Bone marrow (tissue), 2 donors: ENCODE measurements around the gene GDPD5.
A peak's percentile ranks its signal among the peaks of the same experiment; 100 is the strongest.
"Not testable (repeated sequence)": the region's sequence is repeated elsewhere in the genome, so short reads cannot be mapped to it uniquely, and the experiment has no call there.

Experiments
- DNase-seq, 2 donors: peaks; one replicate each; lab custom pipeline; 2025; lab: John Stamatoyannopoulos, UW

Gene GDPD5

GRCh38 chr11:75428989-75429640, 96.6 kb downstream of the GDPD5 start:
- DNase-seq = no peak

- DNase-seq = peak; percentile 51 to 68
Measured at GRCh38 chr11:75428281-75428724, 97.4 kb downstream of the GDPD5 start.

DNA sequence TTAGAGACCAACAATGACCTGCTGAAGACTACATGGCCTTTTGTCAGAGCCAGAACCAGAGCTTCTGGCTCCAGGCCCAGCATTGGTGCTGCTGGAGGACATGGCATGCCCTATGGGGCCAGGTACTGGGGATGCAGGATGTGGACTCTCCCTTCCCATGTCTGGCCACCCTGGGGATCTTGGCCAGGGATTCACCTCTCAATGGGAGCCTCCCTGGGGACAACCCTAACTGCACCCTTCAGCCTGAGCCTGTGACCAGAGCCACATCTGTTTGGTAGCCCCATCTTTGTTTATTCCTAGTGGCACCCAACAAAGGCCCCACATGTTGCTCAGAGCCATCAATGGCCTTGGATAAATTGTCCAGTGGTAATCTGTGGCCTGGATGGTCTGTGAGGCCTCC, 98.6 kb downstream of the GDPD5 start:
- no peak for DNase-seq

- no peak for DNase-seq
Measured at GRCh38 chr11:75426720-75427086, 99.0 kb downstream of the GDPD5 start.

- no peak for DNase-seq
Measured at GRCh38 chr11:75425422-75425821, 100.3 kb downstream of the GDPD5 start.

DNA sequence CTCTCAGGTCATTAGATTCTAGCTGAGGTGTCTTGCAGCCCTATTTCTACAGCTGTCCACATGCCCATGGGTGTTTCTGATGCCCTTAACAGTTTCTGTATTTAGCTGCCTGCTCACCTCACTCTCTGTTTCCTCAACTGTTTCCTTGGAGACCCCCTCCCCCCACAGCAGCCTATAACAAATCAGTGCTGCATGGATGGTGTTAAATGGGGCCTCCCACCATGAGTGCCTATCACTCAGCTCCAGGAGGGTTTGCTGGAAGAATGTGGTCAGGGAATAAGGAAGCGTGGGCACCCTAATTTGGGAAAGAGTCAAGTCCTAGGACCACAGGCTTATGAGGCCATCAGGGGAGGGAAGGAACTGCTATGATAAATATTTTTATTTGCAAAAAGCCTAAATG, 101.3 kb downstream of the GDPD5 start:
- DNase-seq = no peak

DNA sequence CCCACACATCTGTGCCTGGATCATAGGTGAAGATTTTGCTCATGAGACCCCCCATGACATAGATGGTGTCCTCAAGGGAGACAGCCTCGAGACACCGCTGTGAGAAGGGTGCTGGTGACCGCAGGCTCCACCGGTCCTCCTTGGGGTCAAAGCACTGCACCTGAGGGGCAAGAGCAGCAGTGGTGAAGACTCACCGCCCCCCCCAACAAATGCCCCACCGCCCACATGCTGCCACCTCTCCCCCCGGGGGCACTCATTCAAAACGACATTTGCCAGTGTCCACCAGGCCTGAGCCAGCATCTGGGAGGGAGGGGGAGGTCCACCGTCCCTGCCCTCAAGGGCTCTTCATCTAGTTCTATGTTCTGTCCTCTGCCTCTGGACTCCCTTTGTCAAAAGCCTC, 102.0 kb downstream of the GDPD5 start:
- no peak for DNase-seq

DNA sequence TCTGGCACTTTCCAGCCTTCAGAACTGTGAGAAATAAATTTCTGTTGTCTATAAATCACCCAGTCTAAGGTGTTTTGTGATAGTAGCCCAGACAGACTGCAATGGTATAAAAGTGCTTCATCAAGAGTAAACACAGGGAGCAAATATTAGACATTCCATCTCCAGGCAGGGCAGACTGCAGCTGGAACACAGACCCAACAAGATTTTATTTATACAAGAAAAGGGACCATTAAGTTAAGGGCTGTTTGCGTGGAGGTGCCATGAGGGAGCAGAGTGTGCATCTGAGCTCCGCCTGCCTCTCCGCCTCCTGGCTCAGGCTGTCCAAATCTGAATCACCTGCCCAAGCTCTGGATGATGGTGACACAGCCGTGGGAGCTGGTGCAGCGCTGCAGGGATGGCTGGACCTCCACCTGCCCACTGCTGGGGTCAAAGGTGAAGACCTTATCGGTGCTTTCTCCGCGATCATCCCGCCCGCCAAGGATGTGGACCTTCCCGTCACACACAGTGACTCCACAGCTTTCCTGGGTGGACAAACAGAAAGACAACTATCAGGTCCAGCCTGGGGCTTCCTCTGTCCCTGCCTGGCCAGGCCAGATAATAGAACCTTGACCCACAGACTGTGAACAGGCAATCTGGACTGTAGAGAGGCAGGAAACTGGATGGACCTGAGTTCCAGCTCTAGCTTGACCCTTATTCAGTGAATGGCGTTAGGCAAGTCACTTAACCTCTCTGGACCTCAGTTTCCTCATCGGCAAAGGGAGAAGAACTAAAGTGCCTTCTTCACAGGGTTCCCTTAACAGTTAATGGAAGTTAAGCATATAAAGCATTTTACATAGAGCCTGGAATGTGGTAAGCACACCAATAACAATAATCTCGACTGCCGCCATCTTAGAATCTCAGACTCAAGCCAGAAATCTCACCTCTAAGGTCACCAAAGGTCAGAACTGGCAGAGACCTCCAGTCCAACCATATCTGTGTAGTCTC, 103.2 kb downstream of the GDPD5 start:
- no peak for DNase-seq

DNA sequence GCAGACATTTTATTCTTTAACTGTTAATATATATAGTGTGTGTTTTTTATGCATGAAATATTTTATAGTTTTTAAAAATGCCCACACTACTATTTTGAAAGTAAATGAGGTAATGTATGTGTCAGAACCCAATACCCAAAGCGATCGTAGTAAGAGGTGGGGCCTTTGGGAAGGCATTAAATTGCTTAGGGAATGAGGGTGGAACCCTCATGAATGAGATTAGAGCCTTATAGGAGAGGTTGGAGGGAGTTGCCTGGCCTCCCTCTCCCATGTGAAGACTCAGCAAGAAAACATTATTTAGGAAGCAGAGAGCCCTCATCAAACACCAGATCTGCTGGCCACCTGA, 103.9 kb downstream of the GDPD5 start:
- DNase-seq = no peak

GRCh38 chr11:75421035-75421602, 104.6 kb downstream of the GDPD5 start:
- no peak for DNase-seq

DNA sequence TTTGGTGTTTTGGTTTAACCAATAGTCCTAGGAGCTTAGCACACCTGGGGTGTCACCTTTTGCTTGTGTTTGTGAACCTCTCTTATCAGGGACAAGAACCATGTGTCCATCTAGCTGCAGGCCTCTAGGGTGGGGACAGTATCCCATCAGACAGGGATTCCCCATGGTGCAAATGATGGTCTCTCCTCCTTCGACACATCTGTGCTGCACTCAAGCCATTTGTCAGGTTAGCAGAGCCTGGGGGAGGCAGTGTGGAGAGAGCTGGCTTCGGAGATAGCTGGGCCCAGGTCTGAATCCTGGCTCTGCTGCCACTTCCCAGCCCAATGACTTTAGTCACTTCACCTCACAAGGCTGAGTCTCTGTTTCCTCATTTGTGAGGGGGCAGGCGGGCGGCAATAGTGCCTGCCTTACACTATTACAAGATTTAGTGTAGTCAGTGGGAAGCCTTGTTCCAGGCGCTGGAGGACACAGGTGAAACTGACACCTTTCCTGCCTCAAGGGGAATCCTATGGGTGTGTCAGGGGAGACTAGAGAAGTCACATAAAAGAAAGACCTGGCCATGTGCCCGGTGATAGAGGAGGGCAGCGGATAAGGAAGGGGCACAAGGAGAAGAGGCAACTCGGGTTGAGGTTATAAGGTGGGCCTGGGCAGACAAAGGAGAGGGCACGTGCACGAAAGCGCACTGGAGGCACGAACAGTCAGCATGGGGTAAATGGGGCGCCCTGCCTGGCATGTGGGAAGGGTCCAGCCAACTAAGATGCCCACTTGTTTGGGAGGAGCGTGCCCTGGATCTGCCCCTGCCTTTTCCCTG, 105.3 kb downstream of the GDPD5 start:
- DNase-seq = no peak

GRCh38 chr11:75413864-75414263, 111.9 kb downstream of the GDPD5 start:
- no peak for DNase-seq

DNA sequence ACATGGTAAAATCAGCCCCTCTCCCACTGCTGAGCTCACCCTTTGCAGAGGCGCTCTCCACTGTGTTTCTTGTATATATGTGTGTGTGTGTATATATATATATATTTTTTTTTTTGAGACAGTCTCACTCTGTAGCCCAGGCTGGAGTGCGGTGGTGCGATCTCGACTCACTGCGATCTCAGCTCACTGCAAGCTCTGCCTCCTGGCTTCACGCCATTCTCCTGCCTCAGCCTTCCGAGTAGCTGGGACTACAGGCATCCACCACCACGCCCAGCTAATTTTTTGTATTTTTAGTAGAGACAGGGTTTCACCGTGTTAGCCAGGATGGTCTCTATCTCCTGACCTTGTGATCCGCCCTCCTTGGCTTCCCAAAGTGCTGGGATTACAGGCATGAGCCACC, 112.6 kb downstream of the GDPD5 start:
- not testable (repeated sequence) for DNase-seq

- not testable (repeated sequence) for DNase-seq
Measured at GRCh38 chr11:75409971-75410370, 115.8 kb downstream of the GDPD5 start.

- DNase-seq = no peak
Measured at GRCh38 chr11:75408957-75409219, 116.9 kb downstream of the GDPD5 start.

GRCh38 chr11:75406338-75406777, 119.4 kb downstream of the GDPD5 start:
- DNase-seq = no peak

DNA sequence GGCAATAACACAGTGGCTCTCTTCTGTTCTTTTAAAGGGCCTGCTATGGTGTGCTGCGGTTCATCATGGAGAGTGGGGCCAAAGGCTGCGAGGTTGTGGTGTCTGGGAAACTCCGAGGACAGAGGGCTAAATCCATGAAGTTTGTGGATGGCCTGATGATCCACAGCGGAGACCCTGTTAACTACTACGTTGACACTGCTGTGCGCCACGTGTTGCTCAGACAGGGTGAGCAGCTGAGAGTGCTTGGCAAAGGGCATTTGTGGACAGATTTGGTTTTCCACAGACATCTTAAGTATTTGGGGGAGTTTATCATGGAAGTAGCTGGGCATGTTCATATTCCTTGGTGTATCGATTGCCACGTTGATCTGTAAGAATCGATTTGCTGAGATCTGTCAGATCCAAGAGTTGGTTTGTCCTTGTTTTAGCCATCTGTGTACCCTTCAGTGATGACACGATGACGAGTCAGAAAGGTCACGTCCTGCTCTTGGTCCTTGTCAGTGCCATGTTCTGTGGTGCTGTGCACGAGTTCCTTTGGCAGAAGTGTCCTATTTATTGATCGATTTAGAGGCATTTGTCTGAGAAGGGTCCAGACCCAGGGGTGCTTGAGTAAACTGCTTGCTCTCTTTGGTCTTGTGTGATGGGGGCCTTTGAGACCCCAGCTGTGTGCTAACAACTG, 121.6 kb downstream of the GDPD5 start:
- no peak for DNase-seq

DNA sequence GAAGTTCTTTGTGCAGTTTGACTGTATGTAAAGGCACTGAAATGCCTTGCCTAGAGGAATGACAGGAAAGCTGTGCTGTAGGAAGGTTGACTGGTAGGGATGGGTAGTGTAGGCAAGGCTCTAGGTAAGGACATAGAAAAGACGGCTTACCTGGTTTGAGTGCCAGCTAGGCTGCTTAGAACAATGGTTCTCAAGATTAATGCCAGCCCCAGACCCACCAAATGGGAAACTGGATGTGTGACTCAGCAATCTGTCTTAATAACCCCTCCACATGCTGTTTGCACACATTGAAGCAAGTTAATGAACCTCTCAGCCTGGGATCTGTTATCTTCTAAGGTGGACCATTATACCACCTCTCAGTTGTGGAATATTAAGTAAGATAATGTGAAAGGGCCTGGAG, 122.7 kb downstream of the GDPD5 start:
- no peak for DNase-seq

GRCh38 chr11:75402002-75402773, 123.6 kb downstream of the GDPD5 start:
- DNase-seq = no peak

- no peak for DNase-seq
Measured at GRCh38 chr11:75400146-75400865, 125.4 kb downstream of the GDPD5 start.
